ENCODE results near the gene PRRT2.

Gene PRRT2

GRCh38 chr16:29863669-29863984 is 51.6 kb downstream of the PRRT2 start:
- no peak for DNase-seq

DNA sequence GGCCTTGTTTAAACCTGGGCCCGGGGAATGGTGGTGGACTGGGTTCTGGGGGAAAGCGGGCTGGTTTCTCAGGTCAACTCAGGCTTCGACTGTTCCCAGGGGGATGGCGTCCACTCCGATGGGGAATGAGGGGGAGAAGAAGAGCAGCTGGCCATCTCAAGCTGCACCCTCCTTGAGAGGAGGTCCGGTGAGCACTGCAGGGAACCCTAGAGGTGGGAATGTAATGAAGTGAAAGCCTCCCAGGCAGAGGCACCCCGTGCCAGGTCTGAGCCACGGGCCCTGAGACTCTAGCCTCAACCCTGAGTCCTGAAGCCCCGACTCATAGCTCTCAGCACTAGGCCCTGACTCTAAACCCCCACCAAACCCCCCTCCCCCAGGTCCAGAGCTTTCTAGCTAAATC is 52.2 kb downstream of the PRRT2 start:
- DNase-seq, result no peak
